Measurements from ENCODE around the gene C9.

C9 gene

DNA sequence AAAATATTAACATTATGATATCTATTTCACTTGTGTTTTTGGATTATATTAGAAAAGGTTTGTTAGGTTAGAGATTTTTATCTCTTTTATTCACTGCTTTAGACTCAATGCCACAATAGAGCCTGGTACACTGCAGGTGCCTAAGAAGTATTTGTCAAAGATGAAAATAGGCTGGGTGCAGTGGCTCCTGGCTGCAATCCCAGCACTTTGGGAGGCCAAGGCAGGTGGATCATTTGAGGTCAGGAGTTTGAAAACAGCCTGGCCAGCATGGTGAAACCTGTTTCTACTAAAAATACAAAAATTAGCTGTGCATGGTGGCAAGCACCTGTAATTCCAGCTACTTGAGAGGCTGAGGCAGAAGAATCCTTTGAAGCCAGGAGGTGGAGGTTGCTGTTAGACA, 64.3 kb downstream of the C9 start:
- H3K4me1 ChIP-seq (ENCODE audit: low read depth, poor library complexity, severe bottlenecking), result peaks cover 7% of the 10 kb centered on the region
- H3K27me3 ChIP-seq (ENCODE audit: insufficient read depth, low read depth), result no peaks in the 10 kb centered on the region
- no peaks in the 10 kb centered on the region for H4K20me1 ChIP-seq (ENCODE audit: insufficient read depth)
- no peak for TF ChIP-seq CTCF (conservative IDR thresholded peaks at IDR 0.05; ENCODE audit: low read depth, low read length)
- H3K36me3 ChIP-seq (ENCODE audit: insufficient read depth), result no peaks in the 10 kb centered on the region
- no peak overlapping the region for H3K9ac ChIP-seq
- no peak overlapping the region for H3K27ac ChIP-seq
- H3K4me2 ChIP-seq, result no peak overlapping the region
- no peak overlapping the region for H3K4me3 ChIP-seq (IDR thresholded peaks at IDR 0.05; ENCODE audit: insufficient read depth, low read depth, low read length)
- no peaks in the 10 kb centered on the region for H3K79me2 ChIP-seq (ENCODE audit: insufficient read depth, low read depth)
- H2AFZ ChIP-seq (ENCODE audit: low read depth), result no peak overlapping the region

DNA sequence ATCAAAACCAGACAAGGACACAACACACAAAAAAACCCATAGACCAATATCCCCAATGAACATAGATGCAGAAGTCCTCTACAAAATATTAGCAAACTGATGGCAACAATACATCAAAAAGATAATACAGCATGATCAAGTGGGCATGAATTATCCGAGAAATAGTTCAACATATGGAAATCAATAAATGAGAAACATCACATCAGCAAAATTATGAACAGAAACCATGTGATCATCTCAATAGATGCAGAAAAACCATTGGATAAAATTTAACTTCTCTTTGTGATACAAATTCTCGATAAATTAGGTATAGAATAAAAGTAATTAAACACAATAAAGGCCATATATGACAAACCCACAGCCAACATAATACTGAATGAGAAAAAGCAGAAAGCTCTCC, 69.6 kb downstream of the C9 start:
- H3K36me3 ChIP-seq (ENCODE audit: insufficient read depth), result no peaks in the 10 kb centered on the region
- no peak overlapping the region for H3K4me3 ChIP-seq (IDR thresholded peaks at IDR 0.05; ENCODE audit: insufficient read depth, low read depth, low read length)
- H3K79me2 ChIP-seq (ENCODE audit: insufficient read depth, low read depth), result no peaks in the 10 kb centered on the region
- H4K20me1 ChIP-seq (ENCODE audit: insufficient read depth), result no peaks in the 10 kb centered on the region
- H3K4me1 ChIP-seq (ENCODE audit: low read depth, poor library complexity, severe bottlenecking), result peaks cover under 1% of the 10 kb centered on the region
- TF ChIP-seq CTCF (conservative IDR thresholded peaks at IDR 0.05; ENCODE audit: low read depth, low read length), result no peak
- H3K27ac ChIP-seq, result no peak overlapping the region
- no peak overlapping the region for H2AFZ ChIP-seq (ENCODE audit: low read depth)
- no peak overlapping the region for H3K4me2 ChIP-seq
- H3K9ac ChIP-seq, result no peak overlapping the region
- no peaks in the 10 kb centered on the region for H3K27me3 ChIP-seq (ENCODE audit: insufficient read depth, low read depth)

DNA sequence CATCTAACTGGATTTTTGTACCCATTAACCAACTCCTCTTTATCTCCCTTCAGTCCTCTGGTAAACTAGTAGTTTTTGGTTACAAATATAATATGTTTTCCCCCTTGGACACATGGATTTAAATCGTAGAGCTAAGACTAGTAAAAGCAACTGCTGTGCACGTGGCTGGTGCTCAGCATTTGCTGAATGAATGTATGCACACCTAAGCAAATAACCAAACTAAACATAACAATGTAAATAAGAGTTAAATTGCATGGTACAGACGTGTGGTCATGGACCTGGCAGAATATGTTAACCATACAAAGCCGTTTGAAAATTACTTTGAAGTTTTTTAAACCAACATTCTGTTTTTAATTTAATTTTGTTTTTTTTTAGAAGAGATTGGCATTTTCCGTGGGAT, 79.7 kb downstream of the C9 start:
- Histone ChIP-seq H3K79me2 (ENCODE audit: insufficient read depth, low read depth) (no peaks in the 10 kb centered on the region), H2AFZ (ENCODE audit: low read depth) (no peak overlapping the region), H3K4me2 (no peak overlapping the region), H3K36me3 (ENCODE audit: insufficient read depth) (no peaks in the 10 kb centered on the region), H3K4me1 (ENCODE audit: low read depth, poor library complexity, severe bottlenecking) (peaks cover 6% of the 10 kb centered on the region), H3K27me3 (ENCODE audit: insufficient read depth, low read depth) (no peaks in the 10 kb centered on the region), H3K4me3 (IDR thresholded peaks at IDR 0.05; ENCODE audit: insufficient read depth, low read depth, low read length) (no peak overlapping the region), H4K20me1 (ENCODE audit: insufficient read depth) (no peaks in the 10 kb centered on the region), H3K9ac (no peak overlapping the region), H3K27ac (no peak overlapping the region)
- no peak for TF ChIP-seq CTCF (conservative IDR thresholded peaks at IDR 0.05; ENCODE audit: low read depth, low read length)

GRCh38 chr5:39283231-39283818, 81.0 kb downstream of the C9 start:
- Histone ChIP-seq H3K9ac (no peak overlapping the region), H4K20me1 (ENCODE audit: insufficient read depth) (no peaks in the 10 kb centered on the region), H3K4me2 (no peak overlapping the region), H2AFZ (ENCODE audit: low read depth) (no peak overlapping the region), H3K36me3 (ENCODE audit: insufficient read depth) (no peaks in the 10 kb centered on the region), H3K4me1 (ENCODE audit: low read depth, poor library complexity, severe bottlenecking) (peaks cover 6% of the 10 kb centered on the region), H3K4me3 (IDR thresholded peaks at IDR 0.05; ENCODE audit: insufficient read depth, low read depth, low read length) (no peak overlapping the region), H3K27ac (no peak overlapping the region), H3K79me2 (ENCODE audit: insufficient read depth, low read depth) (no peaks in the 10 kb centered on the region), H3K27me3 (ENCODE audit: insufficient read depth, low read depth) (no peaks in the 10 kb centered on the region)
- peak; percentile 78 for TF ChIP-seq CTCF (conservative IDR thresholded peaks at IDR 0.05; ENCODE audit: low read depth, low read length)
